NCI-H748 (cell line): Measurements from ENCODE around the gene RPL31.
A peak's percentile ranks its signal among the peaks of the same experiment; 100 is the strongest.
"Not testable (repeated sequence)": the region's sequence is repeated elsewhere in the genome, so short reads cannot be mapped to it uniquely, and the experiment has no call there.

ENCODE experiments used
- DNase-seq: peaks from one replicate; lab custom pipeline; 2025; ENCODE audit not compliant: unreplicated experiment; lab: John Stamatoyannopoulos, UW

RPL31 gene

DNA sequence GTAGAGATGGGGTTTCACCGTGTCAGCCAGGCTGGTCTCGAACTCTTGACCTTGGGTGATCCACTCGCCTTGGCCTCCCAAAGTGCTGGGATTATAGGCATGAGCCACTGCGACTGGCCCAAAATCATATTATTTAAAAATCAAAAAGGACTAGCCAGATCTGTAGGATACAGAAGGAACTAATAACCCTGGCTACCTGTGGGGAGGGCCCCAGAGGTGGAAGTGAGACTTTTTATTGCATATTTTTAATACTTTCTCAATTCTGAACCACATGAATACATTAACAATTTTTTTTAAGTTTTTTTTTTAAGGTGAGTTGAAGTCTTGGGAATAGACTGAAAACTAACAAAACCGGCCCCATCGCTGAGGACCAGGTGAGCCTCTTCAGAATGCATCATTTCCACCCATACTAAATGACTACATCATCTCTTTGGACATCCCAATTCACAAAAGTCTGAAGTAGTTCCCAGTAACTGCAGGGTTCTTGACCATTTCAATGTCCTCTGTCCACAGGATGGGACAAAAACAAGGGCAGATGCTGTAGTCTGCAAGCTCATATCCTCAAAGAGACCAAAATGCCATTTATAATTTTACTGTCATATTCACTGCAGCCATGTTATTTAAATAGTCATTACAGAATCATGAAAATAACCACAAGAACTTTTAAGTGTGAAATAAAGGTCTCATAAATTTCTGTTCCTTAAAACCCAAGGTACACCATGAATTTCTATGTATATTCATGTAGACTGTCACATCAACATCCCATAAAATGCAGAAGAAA lies 21.4 kb downstream of the RPL31 start:
- DNase-seq: no peak

DNA sequence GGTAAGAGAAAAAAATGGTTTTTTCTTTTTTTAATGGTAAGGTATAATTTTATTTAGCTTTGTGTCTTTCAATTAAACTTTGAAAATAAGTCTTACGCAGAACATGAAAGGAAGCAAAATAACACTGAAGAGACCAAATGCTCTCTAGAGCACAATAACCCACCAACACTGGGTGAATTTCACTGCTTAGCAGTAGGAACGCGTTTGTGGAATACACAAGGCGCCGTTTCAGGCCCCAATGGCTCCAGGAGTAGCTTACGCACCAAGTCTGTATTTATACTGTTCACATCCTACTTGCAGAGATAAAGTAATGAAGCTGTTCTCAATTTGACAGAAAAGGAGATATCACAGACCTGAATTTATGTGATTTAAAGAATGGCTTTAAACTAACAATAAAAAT lies 23.5 kb downstream of the RPL31 start:
- DNase-seq: no peak

DNA sequence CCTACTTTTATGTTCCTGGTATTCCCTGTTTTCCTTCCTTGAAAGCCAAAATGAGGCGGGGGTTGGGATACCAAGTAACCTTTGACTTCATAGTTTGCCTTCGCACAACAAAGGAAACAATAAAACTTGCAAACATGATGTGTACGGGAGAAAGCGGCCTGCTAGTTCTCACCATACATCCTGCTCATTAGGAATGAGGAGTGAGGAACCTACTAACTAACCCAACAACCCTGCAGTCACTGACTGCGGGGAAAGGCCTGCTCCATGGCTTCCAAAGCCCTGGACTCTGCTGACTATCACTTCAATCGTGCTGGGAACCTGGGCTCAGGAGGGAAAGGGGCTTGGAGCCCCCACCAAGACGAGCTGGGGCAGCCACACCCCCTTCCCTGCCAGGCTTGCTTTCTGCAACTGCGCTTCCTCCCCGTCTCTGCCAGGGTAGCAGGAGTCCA lies 24.2 kb downstream of the RPL31 start:
- no peak for DNase-seq

DNA sequence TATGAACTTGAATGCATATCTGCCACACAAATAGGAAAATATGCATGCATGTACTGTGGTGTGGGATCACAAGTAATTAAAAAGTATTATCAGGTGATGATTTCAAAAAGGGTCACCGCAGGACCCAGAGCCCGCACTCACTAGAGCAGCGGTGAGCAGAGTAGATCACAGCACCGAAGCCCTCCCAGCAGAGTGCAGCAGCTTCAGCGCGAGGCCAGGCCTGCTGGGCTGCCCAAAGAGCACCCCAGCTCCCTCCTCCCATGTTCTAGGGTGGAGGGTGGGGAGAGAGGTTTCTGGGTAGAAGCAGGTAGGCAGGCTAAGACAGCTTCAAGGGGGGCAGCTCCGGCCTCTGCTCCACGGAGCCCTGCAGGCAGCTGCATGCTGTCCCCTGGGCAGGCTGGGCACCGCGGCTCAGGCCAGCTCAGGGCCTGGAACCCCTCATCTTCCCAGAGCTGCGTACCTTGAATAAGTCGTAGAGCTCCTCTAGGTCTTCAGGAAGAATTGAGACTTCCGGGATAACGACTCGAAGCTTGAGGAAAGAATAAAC lies 24.9 kb downstream of the RPL31 start:
- DNase-seq: no peak

DNA sequence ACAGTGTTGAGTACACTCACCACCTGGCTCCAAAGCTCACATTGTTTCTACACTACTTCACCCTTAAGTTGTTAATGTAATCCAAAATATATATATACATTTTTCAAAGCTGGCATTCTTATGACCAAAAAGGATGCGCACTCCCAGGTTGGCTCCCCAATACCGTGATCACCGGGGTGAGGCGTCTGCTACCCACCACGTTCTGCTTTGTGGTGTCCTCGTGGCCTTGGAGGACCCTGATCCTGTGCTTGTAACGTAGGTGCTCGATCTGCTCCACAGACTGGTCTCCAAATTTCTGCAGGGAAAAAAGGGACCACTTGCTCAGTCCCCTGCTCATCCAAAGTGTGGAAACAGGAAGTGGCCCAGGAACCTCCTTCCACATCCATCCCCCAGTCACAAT lies 25.8 kb downstream of the RPL31 start:
- DNase-seq: no peak

DNA sequence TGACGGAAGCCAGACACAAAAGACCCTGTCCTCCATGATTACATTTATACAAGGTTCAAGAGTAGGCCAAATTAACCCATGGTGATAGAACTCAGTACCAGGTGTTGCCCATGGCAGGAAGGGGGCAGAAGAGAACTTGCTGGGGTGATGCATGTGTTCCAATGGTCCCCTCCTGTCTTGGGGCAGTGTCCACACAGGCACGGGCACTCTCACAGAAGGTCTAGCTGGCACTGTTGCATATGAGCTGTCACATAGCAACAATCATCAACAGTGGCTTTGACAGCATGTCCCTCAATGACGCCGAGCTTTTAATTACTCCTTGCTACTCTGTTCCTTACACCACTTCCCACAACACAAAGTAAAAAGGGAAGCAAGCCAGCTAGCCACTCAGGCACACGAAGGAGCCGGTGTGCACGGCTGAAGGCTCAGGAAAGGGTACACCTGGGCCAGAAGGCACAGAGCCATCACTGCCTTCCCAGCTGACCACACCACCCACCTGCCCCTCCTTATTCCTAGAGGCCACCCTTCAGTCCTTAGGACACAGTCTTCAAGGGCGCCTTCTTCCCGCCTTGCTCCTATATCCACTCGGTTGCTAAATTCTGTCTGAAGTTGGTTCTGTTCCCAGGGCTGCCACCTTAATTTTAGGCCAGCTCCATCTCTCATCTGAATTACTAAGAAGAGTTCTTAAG lies 28.9 kb downstream of the RPL31 start:
- no peak for DNase-seq

DNA sequence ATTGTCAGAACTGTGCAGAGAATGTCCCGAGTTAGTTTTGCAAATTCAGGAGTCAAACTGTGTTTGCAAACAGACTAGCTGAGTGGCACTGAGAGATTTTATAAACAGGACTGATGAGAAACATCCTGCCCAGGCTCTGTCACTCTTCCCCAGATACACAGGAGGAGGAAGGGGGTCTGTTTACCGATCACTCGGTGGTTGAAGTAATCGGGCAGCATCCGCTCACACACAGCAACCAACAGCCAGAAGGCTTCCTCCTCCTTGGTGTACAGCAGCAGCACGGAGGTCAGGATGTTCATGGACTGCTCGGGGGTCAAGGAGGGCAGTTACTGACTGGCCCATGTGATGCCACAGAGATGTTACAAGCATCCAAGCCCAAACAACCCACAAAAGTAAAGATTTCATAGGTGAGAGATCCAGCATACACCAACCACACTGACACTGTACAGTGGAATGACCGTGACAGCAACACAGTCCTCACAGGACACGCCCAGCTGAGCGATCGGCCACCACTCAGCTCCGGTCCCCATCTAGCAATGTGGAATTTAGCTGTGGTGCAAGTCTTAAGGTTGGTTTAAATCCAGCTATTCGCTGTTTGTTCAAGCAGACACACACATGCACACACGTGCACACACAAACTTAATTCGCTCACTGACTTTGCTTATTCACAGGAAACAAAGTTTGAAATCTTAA lies 30.1 kb downstream of the RPL31 start:
- DNase-seq: no peak

DNA sequence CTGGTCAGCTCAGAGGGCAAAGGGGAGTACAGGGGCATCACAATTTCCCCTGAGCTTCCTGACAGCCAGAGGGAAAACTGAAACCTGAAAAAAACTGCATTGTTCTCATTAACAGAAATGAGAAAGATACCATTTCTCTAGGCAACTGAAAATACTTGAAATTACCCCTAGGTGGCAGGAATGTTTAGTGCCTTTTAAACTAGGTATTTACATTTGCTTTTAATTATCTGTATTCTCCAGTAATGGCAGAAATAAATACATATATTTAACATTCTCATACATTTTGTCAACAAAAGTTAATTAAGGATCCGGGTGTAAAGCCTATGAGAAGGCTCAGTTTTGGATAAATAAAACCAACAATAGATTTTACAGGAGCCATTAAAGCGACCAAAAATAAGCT lies 34.5 kb downstream of the RPL31 start:
- DNase-seq: peak; percentile 8

DNA sequence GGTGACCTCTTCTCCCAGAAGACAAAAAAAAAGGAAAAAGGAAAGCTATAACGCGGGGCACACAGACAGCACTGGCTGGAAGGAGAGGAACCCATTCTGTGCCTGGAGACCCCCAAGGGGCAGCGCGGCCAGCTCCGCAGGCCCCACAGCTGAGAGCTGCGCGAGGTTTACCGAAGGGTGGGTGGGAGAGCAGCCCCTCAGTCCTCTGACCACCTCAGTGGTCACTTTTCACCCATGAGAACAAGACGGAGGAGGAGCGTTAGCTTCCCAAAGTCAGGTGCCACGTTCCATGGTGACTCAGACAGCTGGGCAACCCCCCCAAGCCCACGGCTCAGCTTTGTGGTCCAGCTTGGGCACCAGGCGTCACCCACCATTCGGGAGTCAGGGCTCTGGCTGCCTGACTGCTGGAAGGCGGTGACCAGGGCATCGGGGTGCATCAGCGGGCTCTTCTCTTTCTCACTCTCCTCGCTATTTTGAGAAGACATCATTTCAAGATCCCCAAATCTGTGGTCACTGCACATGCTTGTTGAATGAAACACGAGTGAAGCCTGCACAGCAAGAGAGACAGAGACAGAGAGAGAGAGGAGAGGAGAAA lies 35.2 kb downstream of the RPL31 start:
- no peak for DNase-seq

DNA sequence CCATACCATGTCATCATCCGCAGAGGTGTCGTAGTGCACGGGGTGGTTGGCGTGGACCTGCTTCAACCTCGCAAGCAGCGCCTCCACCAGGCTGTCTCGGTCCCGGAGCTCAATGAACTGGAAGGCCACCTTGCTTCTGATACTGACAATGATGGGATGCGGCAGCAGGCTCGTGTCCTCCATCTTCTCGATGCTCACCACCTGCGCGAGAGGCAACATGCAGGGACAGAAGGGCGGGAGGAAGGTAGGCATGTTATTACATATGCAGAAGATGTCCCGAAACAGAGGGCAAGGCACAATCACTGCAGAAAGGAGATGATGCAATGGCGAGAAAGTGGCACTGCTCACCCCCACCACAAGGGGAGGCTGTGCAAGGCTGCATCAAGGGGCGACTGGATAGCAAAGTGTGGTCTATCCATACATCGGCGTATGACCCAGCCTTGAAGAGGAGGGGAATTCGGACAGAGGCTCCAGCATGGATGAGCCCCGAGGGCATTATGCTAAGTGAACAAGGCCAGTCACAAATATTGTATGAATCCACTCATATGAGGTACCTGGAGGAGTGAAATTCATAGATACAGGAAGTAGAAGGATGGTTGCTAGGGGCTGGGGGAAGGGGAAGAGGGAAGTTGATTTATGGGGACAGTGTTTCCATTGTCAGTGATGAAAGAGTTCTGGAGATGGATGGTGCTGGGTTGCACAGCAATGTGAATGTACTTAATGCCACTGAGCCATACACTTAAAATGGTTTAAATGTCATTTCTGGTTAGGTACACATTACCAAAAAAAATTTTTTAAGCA lies 36.6 kb downstream of the RPL31 start:
- peak; percentile 26 for DNase-seq

DNA sequence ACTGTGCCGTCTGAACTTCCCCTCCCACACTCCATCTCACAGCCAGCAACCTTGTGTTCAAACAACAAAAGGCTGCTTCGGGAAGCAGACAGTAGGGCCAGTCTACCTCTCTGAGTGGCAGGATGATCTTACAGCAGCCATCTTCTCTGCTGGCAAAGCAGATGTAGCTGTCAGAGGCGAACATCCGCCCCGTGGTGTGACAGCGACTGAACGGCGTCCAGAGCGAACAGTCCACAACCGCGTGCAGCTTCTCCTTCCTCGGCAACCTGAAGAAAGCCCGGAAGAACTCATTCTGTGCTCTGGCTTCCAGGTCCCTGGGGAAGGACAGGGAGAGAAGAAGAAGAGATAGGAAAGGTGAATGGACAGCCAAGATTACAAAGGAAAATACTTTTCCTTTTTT lies 38.0 kb downstream of the RPL31 start:
- no peak for DNase-seq

DNA sequence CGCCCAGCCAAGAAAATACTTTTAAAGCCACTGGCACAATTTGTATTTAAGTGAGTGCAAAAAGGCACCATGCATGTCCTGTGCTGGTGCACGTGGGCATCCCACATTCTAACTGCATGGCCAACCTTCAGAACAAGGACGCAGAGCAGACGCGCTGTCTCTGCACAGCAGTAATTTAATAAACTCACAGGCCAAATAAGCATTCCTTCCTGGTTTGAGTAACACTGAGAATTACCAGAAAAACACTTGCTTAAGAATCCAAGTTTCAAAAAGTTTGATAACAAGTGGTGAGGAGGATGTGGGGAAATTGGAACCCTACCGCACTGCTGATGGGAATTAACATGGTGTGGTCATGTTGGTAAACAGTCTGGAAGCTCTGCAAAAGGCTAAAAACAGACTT lies 38.7 kb downstream of the RPL31 start:
- DNase-seq: no peak

DNA sequence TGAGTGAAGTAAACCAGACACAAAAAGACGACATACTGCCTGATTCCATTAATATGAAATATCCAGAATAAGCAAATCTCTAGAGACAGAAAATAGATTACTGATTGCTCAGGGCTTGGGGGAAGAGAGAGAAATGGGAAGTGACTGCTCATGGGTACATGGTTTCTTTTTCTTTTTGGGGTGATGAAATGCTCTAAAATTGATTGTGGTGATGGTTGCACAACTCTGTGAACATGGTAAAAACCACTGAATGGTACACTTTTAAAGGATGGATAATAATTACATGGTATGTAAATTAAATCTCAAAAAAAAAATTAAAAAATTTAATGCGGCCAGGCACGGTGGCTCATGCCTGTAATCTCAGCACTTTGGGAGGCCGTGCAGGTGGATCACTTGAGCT lies 39.3 kb downstream of the RPL31 start:
- no peak for DNase-seq

DNA sequence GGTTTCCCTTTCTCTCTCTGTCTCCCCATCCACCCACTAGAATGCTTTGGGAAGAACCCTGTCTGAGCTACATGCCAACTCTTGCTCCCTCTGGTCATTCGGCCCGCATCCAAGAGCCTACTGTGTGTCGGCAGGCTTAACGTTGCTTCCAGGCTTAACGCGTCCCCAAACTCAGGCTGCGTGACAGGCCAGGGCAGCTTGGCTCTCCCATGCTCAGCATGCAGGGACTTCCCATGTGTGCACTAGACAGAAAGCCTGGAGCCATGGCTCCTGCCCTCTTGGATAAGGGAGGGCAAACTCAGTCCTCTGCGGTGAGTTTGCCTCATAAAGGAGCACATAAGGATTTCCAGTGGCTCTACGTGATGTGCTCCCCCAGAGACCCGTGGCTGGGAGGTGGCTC lies 43.2 kb downstream of the RPL31 start:
- DNase-seq: no peak

DNA sequence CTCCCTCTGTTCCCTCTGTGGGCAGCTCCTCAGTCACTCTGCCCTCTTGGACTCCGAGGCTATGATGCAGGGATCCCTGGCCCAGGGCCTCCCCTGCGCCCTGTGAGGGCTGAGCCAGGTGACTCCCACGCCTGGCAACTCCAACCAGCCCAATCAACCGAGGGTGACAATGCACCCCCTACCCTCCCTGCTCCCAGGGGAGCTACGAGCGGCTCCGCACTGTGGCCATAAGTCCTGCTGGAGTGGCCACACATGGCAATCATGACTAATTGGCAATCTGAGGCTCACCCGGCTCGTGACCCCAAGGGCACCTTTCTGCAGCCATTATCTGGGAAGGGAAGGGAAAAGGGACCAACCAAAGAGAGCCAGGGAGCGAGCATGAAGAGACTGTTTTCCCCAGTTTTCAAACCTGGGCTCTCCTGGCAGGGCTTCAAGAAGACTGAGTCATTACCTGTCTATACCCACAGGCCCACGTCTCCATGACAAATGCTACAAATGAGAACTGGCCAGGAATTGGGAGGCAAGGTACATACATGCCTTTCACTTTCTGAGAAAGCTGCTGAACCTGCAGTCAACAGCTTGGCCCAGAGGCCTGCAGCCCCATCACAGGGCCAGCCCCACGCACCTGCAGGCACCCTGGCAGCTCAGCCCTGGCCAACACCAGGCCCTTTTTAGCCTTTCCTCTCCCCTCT lies 45.1 kb downstream of the RPL31 start:
- no peak for DNase-seq

DNA sequence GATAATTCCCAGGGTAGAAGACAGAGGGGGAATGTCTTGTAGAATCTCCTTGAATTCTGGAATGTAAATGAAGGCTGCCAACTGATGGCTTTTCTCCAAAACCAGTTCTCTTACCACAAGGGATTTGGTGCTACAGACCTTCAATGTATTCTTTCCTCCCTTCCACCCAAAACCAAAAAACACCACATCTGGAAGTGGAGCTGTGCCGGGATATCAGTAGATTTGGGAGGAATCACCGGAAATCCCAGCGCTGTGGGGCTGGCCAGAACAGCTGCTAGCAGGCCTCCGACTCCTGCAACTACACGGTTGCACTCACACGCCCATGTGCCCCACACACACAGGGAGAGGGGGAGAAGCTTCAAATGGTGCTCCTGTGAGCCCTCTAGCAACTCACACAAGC lies 45.7 kb downstream of the RPL31 start:
- no peak for DNase-seq

DNA sequence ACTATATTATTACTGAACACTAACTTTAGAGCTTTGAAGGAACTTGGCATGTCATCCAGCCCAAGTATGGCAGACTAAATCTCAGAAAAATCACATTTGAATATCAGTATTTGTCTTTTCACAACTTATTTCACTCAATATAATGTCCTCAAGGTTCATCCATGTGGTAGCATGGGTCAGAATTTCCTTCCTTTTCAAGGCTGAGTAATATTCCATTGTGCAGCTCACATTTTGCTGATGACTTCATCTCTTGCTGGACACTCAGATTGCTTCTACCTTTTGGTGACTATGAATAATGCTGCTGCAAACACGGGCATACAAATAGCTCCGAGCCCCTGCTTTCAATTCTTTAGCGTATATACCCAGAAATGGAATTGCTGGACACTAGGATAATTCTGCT lies 46.7 kb downstream of the RPL31 start:
- DNase-seq: no peak

DNA sequence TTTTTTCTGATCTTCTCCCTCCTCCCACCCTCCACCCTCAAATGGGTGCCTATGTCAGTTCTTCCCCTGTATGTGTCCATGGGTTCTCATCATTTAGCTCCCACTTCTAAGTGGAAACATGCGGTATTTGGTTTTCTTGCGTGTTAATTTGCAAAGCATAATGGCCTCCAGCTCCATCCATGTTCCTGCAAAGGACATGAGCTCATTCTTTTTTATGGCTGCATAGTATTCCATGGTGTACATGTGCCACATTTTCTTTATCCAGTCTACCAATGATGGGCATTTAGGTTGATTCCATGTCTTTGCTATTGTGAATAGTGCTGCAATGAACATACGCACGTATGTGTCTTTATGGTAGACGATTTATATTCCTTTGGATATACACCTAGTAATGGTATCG lies 48.8 kb downstream of the RPL31 start:
- DNase-seq: not testable (repeated sequence)

DNA sequence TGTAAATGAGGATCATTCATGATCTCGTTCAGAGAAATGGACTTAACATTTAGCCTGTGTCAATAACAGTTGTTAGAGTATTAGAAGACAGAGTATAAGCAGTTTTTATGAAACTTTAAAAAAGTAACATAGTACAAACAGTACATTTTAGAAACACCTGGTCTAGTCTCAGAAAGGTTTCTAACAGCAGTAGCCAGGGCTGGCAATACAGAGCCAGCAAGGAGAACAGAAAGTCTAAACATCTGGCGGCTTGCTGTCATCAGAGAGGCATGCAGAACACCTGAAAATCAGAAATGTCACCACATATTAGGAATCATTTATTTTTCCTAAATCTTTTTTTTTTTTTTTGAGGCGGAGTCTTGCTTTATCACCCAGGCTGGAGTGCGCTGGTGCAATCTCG lies 50.1 kb downstream of the RPL31 start:
- DNase-seq: no peak

DNA sequence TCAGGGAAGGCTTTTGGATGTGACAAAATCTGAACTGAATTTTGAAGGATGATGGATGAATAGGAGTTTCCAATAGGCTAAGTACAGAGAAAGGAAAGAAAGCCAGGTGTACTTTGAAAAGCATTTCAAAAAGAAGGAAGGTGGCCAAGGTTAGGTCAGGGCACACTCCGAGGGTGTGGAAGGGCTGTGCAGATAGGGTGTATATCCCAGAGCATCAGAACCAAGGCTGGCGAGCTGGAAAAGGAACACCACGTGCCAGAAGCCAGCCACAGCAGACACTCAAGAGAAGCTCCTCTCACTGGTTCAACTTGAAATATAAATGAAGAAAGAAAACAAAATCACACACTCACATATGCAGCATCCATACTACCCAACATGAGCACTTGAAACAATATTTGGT lies 51.0 kb downstream of the RPL31 start:
- no peak for DNase-seq
